HG02610 (cell line): ENCODE measurements around the gene FSIP1.

Experiments used
- ATAC-seq: cut with Tn5 transposase; IDR thresholded peaks from one replicate; pipeline ENCODE4 v1.9.1; 2021; ENCODE audit warnings: mild to moderate bottlenecking, moderate library complexity; ENCODE audit not compliant: unreplicated experiment

FSIP1 gene

DNA sequence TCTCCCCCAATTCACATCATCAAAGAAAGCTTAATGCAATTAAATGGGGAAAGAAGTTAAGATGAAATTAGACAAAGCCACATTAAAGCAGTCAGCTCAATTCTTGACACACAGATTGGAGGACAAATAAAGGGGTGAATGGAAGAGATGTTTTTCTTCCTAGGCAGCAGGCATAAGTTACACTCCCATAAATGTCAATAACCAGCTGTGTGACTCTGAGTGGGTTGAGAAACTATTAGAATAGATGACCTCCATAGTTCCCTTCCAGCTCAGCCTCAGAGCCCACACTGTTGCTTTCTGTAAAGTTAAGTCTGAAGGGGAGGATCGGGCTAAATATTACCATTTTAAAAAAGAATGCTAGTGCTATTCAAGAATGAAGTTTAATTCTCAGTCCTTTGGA, 130.8 kb downstream of the FSIP1 start:
- no peak for ATAC-seq

DNA sequence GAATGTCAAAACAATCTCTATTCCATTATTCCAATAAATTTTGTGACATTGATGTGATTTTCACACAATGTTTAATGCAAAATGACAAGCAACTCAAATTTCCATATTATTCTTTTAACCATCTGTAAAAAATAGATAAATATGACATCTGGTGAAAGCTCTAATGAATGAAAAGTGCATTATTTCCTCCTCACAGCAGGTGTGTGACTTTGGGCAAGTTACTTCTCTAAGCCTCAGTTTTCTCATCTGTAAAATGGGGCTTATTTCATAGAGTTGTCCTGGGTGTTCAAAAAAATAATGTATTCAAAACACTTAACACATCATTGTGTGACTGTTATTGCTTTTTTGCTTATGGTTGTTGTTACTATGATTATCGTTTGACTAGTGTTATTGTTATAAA, 131.3 kb downstream of the FSIP1 start:
- ATAC-seq, result no peak

DNA sequence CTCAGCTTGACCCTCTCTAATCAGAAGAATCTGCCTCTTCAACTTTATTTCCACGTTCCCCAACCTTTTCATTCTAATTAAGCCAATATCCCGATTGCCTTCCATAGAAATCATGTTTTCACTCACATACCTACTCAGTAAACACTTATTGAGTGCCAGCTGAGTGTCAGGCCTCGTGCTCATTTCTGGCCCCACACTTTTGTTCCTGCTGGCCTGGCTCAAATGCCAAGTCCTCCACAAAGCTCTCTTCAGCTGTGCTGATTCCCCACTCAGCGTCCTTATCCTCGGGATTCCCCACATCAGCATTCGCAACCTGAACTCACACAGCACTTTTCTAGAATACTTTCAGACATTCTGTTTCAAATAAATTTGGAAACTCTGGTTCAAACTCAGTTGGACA, 132.9 kb downstream of the FSIP1 start:
- no peak for ATAC-seq

DNA sequence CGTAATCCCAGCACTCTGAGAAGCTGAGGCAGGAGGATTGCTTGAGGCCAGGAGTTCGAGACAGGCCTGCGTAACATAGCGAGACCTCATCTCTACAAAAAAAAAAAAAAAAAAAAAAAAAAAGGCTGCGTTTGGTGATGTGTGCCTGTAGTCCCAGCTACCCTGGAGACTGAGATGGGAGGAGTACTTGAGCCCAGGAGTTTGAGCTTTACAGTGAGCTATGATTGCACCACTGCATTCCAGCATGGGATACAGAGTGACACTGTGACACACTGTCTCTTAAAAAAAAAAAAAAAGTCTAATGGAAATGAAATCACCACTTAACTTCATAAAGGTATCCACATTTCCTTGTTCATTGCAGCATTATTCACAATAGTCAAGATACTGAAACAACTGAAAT, 136.2 kb downstream of the FSIP1 start:
- no peak for ATAC-seq

DNA sequence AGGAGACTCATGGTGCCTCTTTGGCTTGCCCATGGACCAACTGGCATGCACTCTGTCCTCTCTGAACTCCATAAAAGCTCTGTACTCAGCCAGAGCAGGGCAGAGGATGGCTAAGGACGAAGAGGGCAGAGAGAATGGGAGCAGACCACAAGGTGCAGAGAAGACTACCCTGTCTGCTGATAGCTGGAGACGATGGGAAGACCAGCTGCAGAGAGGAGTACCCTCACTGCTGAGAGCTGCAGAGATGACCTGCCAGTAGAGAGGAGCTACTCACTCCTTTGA, 136.7 kb downstream of the FSIP1 start:
- no peak for ATAC-seq

DNA sequence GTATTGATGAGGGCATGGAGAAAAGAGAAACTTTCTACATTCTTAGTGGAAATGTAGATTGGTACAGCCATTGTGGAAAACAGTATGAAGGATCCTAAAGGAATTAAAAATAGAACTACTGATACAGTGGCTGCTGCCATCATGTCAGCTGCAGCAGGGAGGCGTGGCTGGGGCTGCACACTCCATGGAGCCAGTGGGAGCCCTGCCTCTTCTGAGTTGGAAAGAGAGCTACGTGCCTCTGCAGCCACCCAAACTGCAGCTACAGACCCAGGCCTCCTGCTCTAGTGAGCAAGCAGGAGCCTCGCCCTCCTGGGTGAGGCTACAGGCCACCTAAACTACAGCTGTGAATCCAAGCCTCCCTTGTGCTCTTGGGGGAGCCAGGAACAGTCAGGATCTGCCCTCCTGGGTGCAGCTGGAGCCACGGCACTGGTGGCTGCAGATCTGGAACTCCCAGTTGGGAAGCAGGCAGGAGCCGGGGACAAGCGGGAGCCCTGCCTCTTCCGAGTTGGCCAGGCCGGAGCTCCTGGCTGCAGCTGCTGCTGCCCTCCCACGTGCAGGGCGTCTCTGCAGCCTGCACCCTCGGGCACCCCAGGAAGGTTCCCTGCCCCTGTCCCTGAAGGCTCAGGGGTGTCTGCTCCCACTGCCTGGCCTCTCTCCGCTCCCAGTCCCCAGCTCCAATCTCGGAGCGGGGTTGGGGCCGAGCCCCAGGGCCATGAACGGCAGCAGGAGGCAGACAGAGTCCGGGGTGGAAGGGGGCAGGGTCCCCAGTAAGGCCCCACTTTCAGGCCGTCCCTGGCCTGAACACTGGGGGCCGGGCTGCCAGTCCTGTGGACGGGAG, 137.3 kb downstream of the FSIP1 start:
- ATAC-seq, result no peak

DNA sequence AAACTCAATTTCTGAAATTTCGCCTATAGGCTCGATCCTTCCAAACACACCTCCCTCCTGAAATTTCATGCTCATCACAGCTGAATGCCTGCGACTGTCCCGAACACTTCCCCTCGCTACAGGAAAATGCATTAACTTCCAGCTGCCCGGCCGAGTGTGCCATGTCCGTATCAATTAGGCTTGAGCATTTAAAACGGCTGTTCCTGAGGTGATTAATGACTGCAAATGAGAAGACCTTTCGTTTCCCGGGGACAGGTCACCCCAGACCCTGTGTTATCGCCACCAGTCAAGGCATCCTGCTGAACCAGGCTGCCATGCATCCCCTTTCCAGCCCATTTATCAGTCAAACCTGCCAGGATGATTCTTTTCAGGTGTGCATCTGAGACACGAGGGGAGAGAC, 138.5 kb downstream of the FSIP1 start:
- no peak for ATAC-seq

DNA sequence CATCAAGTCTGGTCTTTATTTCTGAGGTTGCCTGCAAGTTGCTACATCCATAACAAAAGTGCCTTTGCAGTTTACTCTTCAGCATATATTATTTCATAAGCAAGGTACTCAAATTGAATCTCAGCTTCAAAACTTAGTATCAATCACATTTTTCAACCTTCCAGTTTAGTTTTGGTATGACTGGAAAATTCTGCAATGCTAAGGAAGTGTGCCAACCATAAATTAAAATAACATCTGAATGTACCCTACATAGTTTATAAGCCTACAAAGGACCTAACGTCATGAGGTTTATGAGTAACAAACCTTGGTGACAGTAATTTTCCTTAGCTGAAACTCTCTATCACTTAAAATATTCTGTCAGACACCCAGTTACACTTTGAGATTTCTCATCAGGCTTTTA, 138.9 kb downstream of the FSIP1 start:
- no peak for ATAC-seq

DNA sequence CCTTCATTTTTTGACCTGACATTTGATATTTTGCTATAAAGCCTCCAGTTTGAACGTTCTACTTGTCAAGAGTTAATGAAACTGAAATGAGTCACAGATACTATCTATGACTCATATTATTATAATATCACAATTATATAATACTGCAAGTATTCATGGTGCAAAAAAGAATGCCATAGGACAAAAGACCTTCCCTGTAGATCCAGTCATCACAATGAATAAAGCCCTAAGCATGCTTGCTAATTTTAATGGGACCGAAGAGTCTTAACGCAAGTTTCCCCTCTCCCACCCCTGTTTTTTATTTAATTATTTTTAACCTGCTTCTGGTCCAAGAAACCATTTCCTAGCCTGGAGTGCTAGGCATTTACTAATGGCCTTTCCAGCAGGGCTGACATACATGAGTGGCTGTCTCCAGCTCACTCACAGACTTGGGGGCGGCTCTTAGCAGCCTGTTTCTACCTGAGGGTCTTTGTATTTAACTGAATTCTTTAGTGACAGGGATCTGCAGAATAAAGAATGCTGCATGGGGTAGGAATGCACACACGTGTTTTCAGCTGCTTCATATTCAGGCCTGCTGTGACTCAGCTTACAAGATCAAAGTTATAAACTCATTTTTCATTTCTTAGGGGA, 140.5 kb downstream of the FSIP1 start:
- no peak for ATAC-seq

DNA sequence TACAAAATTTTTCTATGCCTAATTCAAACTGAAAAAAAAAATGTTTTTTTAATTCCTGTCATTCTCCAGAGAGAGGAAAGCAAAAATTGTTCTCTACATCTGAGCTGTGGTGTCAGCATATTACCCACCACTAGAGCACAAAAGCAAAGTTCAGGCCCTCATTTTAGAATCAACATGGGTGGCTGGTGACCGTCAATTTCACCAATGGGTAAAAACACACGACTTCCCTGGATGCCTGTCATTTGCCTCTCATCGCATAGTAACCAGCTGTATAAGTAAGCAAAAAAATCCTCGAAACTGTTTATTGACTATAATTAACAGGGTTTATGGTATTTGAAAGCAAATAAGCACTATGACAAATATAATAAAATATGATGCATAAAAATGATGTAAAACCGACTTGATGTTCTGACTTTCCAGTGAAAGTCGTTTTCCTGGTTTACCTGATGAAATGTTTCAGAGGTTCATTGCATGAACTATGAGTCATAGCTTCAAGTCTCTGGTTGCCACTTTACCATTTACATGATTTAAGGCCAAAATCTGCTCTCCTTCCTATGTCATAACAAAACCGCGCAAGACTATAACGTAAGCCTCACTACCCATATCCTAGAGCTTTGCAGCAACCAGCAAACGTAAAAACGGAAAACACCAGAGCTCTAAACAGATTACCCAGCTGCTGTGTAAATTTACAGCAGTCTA, 141.3 kb downstream of the FSIP1 start:
- no peak for ATAC-seq

DNA sequence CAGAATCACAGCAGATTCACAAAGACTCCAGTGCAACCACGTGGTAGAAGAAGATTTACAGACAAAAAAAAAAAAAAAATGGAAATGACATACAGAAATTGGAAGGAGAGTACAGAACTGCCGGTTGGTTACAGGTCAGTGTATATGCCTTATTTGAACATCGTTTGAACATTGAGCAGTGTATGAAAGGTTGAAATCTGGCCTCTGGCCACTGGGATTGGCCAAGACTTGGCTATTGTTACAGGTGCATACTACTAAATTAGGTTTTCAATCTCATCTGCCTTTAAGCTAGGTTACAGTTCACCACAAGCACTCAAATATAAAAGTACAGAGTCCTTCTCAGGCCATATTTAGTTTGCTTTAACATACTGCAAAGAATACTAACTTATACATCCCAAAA, 142.0 kb downstream of the FSIP1 start:
- ATAC-seq, result no peak

DNA sequence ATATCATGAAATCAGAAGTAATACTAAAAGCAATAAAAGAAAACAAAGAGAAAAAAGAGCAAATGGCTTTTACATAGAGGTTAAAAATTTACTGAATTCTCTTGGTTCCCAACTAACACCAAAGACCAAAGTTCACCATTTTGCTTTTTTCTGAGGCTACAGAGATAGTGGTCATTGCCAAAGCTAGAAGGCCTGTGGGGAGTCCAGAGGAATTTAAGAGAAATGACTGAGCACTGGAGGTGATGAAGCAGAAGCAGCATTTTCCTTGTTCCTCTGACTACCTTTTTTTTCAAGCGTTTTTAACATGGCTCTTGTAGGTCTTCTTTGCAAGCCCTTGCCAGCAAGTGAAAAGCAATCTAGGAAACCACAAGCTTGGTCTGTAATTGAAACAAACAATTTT, 143.6 kb downstream of the FSIP1 start:
- ATAC-seq, result no peak

DNA sequence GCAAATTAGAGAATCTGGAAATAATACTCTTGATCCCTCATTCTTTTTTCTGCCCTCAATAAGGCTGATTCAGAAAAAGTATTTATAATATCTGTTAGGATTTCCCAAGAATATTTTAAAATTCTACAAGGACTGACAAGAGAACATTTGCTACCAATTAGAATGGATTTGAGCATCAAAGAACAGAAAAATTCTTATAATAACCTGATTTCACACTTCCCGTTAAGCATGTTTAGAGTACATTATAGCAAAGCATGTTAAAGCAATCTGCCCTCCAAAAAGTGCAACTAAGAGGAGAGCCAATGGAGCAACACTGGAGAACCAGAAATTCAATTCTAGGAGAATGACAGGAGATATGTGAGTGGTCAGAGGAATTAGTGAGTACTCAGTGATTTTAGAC, 144.6 kb downstream of the FSIP1 start:
- ATAC-seq, result no peak

DNA sequence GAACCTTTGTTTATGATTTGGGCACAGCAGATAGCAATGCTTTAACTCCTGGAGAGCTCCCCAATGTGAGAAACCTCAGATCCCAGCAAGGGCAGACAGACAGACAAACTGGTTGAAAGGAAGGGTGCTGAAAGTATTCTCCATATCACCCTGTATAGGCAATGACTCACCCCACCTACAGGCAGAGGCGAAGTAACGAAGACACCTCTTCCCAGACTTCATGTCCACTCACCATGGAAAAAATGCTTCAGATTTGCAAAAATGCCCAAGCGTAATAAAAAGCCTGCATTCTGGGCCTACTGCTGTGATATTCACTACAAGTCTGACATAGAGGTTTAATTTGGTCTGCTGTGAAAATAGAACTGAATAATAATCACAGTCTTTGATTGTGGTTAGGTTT, 151.3 kb downstream of the FSIP1 start:
- ATAC-seq, result no peak

DNA sequence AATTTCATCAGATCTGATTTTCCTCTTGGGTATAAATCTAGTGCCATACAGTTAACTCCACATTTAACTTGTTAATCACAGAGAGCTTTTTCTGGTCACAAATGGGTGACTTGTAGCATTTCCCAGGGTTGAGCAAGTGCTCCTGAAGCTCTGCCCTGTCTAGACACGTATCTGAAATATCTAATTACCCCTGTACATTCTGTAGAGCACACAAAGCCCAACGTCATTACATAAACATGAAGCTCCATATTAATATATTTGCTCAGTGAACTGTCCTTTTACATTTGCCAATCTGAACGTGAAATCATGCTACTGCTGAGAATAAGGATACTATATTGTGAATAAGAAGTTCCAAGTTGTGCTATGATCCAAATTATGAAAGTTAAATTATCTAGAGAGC, 152.7 kb downstream of the FSIP1 start:
- no peak for ATAC-seq

DNA sequence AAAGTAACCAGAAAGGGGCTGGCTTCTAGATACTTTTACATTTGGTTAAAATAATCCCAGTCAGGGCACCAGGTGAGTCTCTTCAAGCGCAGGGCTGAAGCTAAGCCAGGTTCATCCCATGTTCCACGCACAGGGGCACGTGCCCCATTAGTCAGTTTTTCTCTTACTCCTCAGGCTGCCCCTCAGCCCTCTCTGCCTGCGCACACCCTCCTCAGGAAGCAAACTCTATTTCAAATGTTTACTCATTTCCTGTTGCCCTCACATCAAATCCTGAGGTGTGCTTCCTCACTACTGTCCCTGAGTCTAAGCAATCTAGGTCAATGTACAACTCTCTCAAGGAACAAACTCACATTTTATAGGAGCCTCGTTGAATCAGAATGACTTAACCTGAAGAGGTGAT, 153.3 kb downstream of the FSIP1 start:
- no peak for ATAC-seq

DNA sequence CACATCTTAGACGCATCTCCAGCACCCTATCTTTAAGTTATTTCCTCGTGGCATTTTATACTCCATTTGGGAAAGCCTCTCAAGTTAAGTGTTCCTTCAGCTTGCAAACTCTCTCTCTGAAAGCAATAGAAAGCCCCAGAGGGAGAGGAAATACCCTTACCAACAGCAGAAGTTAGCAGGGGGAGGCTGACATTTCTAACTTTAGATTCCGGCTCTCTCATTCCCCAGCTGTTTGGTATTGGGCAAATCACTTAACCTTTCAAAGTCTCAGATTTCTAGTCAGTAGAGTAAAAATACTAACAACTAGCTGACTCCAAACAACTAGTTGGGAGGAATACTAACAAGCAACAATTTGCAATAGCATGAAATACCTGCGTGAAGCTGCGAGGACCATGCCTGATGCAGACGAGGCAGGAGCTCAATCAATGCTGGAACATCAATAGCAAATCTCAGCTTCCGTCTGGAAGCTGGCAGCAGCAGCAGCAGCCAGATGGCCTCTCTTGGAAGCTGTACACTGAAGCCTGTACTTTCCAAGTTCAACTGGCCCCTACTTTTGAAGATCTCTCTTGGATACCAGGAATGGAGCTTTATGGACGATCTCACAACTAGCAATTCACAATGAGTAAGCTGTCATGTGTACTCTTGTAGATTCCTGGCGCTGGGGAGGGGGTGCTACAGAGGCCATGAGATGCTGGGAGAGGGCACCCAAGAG, 153.9 kb downstream of the FSIP1 start:
- no peak for ATAC-seq

DNA sequence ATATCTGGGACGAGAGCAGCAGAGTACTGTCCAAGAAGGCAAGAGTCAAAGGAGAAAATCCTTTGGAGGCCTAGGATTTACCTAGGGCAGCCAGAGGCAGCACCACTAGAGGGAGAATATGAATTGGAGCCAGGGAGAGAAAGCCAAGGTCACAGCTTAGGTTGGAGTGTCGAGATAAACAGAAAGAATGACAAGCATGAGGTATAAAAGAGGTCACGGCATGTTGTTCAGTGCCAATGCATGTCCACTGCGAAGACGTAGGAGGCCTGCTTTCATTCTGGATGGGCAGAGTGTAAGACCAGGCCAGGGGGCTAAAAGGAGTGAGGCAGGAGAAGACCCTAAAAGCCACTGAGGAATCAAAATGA, 154.5 kb downstream of the FSIP1 start:
- no peak for ATAC-seq

DNA sequence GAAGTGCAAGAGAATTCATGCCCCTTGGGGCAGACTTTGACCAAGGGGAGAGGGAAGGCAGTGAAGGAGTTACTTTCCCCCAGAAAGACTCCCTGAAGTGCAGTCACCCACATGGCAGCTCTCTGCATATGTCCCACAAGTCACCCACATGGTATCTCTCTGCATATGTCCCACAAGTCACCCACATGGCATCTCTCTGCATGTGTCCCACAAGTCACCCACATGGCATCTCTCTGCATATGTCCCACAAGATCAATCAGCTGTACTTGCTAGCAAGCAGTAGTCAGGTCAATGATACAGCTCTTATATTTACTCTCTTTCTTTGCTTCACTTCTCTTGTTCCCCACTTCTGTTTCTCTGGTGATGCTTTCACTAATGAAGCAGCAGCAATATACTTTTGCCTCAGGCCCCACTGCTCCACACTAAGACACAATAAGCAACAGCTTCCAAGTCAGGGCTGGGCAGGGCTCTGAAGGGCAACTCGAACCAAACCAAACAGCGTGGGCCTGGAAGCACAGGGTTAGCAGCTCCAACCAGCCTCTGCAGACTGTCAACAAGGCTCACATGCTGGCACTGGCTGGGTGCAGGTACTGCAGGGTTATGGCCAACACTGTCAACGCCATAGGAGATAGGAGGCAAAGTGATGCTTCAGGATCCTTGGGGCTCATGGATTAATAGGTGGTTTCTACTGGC, 155.0 kb downstream of the FSIP1 start:
- ATAC-seq, result no peak

DNA sequence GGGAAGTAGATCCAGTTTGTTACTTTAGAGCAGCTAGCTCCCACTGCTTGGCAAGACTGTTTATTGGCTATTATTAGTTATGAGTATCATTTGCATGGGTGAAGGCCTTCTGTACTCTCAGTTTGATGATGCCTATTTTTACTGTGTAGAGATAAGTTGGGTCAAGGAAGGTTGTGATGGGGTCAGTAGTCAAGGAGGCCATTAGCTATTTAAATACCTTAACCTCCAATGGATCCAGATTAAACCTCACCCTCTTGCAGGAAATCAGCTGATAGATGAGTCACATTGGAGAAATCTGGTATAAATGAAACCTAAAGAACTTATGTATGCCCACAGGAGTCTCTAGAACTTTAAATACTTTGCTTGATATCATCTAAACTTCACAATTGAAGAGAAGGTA, 156.8 kb downstream of the FSIP1 start:
- no peak for ATAC-seq

DNA sequence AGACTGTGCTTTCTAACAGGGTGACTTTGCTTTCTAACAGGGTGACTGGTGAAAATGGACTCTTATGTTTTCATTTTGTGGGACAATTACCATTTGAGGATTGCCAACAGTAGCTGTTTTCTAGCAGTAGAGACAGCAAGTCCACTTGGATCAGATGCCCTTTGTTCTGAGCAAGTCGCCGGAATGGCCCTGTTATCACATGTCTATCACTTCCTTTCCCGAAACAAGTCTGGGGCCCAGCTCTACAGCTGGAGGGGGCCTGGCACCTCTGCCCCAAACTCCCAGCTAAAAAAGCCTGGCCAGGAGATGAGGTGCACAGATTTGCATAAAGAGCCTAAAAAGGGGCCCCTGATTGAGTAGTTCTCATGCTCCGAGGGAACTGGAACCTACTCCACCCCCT, 157.2 kb downstream of the FSIP1 start:
- no peak for ATAC-seq
